ENCODE data around the gene MOV10.

Gene MOV10

DNA sequence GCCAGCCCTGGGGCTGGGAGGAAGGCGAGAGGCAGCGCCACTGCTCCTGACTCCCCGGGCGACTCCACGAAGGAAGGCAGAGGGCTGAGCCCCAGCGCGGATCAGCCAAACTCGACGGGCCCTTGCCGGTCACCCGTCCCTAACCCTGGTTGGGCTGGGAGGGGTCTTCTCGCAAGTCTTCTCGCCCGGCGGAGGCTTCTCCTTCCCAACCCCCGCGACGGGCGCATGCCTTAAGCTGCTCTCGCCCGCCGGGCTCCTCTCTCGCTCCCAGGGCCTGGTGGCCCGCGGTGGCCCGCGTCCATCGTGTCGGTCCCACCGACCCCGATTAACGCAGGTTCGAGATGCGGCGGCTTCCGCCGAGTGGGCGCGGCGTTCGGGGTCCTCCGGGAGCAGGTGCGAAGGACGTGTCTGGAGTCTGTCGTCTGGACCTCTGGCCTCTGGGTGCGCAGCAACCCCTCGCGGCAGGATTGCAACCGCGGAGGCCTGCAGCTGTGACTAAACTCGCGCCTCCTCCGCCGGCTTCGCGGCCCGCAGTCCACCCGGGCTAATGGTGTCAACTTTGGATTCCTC lies 69.6 kb downstream of the MOV10 start:
- no peak for TF ChIP-seq CTCF (IDR thresholded peaks at IDR 0.05; ENCODE audit: insufficient read depth, missing control alignments)
- no peak for DNase-seq (ENCODE audit: insufficient read length, low spot score)

DNA sequence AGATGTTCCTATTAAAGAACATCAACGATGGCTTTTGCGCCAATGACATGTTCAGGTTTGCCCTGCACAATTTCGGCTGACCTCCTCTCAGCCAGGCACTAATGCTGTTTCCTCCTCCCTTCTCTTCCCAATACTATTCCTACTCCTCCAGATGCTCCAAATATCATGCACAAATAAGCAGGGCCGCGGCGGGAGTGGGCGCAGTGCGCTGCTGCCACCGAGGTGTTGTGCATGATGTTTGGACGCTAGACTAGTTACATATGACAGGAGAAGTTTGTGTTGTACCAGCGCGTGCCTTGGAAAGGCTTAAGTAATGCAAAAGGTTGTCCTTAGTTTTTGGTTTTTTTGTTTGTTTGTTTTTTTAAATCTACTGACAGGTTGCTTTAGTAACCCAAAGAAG lies 73.9 kb downstream of the MOV10 start:
- no peak for DNase-seq (ENCODE audit: insufficient read length, low spot score)
- no peak for FAIRE-seq
- no peak for TF ChIP-seq CTCF (IDR thresholded peaks at IDR 0.05; ENCODE audit: insufficient read depth, missing control alignments)

More for the DNA sequence above, 69.6 kb downstream of the MOV10 start:
- FAIRE-seq, result no peak
